HepG2 (cell line): ENCODE results near the gene RHBDD2.

ENCODE experiments used
- HDAC1 ChIP-seq: sonication (generic); formaldehyde crosslinking; IDR thresholded peaks from 2 replicates; pipeline ENCODE4 v1.5.1; 2020; ENCODE audit warnings: mild to moderate bottlenecking, missing genetic modification reagents
- MXI1 ChIP-seq: IDR thresholded peaks from 3 replicates; pipeline ENCODE4 v1.6.1; 2012; ENCODE audit warnings: low read depth, low read length, inconsistent platforms, borderline replicate concordance

DNA sequence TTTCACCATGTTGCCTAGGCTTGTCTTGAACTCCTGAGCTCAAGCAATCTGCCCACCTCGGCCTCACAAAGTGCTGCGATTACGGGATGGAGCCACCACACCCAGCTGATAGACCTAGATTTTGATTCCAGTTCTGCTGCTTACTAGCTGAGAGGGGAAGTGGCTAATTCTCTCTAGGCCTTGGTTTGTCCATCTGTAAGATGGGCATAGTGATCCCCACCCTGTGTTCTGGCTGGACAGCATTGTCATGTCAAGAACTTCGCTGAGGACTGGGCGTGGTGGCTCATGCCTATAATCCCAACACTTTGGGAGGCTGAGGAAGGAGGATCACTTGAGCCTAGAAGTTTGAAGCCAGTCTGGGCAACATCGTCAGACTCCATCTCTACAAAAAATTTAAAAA, 47.9 kb upstream of the RHBDD2 start:
- TF ChIP-seq HDAC1 (no peak), MXI1 (no peak)
